Activated T-helper 1 cell treated with Interleukin-2 at 50 U/mL for 16 hours (primary cell): ENCODE measurements around the gene RPS6KA2.
"Not testable (repeated sequence)": the region's sequence is repeated elsewhere in the genome, so short reads cannot be mapped to it uniquely, and the experiment has no call there.

Experiments used
- DNase-seq: peaks from one replicate; pipeline ENCODE4 v3.0.0-alpha.2; 2020; ENCODE audit warnings: low read depth

The RPS6KA2 gene

DNA sequence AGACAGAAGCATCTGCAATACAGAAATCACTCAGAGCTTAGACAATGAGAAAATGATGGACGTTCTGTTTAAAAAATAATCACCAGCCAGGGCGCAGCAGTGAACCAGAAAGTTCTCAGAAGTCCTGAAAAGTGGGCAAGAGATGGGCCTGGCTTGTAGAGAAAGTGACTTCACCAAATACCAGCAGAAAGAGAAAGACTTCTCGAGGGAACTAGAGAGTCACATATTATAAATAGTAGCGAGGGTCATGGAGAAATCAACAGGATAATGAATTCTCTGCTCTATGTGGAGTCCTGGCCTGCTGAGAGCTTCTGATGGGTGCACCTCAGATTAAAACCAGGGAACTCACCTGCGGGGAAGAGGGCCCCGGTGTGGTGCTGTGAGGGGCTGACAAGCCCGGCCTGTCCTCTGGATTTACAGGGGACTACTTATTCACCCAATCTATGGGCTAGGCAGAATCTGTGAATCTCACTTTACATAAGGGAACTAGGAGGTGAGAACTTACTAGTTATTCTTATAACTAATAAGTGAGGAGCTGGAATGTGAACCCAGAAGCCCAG, 35.0 kb downstream of the RPS6KA2 start:
- DNase-seq = no peak

DNA sequence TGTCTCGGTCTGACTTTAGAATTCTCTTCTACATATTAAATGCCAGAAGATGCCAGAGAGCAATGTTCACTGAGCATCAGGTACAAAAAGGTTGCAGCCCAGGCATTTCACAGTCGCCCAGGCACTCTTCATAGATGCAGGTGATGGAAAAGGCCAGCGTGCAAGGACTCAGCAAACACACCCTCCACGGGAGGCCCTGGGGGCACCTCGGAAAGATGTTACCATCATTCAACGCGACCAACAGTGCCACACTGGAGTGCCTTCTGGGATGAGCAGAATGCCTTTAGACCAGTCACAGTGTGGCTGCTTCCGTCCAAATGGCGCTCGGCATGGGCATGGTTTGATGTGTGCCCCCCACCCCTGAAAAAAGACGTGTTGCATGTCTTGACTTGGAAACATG, 36.0 kb downstream of the RPS6KA2 start:
- no peak for DNase-seq

DNA sequence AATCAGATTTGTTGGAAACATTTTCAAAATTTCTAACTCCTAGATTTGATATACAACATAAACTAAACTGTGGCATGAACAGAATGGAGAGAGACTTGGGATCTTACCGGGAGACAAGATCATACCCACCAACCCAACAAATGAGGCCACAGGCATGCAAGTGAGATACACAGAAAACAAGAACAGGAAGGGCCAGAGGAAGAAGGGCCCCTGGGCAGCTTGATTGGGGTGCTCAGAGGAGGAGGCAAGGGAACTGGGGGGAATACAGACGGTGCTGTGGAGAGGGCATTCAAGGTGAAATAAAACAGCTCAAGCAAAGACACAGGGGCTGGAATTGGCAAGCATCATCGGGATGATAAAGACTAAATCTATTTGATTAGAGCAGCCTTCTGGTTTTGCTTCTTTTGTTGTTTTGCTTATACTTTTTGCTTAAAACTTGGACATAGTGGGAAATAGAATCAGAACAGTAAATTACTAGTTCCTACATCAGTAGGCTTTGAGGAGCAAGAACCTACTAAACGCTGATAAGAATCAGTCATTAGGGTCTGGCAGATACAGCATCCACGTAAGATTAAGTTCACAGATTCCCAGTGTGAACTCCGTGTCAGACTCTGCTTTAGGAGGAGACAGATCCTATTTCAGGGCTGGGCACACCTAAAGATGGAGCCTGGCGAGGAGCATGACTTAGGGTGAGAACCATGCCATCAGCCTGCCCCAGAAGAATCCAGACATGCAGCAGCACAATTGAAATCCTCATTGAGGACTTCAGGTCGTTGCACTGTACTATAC, 37.1 kb downstream of the RPS6KA2 start:
- no peak for DNase-seq

DNA sequence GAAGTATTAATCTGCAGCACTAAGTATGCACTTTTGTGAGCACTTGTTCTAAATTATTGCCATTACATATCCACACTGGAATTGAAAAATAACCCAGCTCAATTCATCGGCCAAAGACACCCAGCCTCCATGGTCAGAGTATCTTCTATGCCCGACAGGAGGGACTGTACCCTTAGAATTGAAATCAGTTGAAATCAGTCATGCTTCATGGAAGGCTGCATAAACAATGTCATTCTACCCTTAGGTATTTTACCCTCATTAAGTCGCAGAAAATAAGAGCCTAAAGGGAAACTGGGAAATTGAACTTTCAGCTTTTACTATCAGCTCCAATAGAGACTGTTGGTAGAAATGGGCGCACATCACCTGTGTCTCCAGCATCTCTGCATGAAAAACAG, 37.7 kb downstream of the RPS6KA2 start:
- DNase-seq = no peak

DNA sequence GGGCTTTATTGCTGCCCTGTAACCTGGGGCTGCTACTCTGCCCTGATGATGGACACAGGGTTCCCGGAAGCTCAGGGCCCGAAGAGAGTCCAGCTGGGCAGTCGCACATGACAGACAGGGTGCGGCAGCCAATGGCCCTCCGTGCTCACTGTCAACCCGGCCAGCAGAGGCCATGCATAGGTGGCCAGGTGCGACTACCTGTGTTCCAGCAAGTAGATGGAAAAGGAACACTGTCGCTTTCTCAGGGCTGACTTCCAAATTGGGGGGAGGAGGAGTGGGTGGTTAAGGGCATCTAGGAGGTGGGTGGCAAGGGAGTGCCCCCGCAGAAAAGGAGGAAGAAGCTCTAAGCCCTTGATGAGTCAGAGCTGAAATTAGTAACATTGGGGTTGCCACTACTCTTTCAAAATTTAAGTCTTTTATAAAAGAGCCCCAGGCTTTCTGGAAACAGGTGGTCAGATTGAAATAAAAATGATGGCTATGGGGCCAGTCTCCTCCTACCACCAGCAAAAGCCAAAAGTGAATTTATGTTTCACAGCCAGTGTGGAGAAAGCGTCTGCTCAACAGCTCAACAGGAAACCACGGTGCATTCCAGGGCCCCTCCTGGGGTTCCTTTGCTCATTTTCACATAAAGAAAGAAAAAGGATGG, 38.2 kb downstream of the RPS6KA2 start:
- no peak for DNase-seq

DNA sequence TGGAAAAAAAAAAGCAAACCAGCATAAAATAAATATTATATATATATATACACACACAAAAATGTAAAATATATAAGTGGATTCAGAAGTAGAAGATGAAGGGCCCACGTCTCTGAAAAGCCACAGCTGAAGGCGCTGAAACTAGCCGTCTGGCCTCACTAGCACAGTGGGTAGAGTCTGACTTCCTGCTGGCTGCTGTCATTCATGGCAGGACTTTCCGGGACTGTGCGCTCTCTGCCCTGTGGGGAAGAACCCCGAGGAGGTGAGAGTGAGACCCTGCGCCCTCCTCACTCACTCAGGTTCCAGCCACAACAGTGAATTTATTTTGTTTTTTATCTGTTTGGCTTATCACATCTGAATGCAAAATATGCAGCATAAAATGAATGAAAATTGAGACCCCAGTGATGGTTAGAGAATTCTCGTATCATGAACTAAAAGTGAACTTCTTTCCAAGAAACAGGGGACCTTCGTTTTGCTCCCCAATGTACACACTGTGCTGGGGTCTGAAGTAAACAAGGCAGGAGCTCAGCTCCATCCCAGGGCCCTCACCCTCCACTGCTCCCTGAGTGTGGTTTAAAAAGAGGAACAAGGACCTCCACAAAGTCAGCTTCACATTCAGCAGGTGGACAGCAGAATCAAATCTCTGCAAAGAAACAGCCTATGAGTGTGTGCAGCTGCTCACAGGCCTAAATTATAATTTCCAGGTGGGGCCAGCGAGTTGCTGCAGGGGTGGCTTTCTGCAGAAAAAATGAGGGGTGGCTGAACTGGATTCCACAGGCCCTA, 39.2 kb downstream of the RPS6KA2 start:
- no peak for DNase-seq

DNA sequence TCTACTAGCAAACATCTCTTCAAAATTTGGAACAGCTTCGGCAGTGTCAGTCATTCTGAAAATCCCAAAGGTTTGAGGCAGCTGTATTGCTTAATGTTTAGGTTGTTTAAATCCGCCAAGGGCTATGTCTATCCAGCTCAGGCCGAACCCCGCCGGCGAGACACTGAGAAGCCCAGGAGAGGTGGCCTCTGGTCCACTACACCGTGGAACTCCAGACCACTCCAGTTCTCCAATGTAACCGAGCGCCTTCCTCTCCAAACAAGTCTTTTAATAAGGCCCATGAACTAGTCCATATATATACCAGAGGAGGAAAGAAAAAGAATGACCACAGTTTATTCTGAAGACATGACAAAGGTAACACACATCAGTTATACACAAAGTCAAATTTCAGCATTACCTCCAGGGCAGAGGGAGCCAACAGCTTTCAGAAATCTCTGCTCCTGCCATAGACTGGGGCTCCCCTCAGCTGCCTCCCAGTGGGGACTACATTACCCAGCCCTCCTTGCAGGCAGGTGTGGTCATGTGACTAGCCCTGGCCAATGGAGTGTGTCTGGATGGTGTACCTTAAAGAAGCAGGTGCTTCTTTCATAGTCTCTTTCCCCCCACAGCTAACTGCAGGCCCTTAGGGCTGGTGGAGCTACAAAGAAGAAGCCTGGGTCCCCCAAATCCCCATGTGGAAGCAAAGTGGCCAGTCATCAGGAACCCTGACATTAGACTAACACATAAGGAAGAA, 40.5 kb downstream of the RPS6KA2 start, which contains the start of gene RAMACL:
RAMACL (minus strand) TSS at position 255 of the 733 bp plus-strand sequence; CDS start at position 54, 201 bp downstream.
- no peak for DNase-seq

DNA sequence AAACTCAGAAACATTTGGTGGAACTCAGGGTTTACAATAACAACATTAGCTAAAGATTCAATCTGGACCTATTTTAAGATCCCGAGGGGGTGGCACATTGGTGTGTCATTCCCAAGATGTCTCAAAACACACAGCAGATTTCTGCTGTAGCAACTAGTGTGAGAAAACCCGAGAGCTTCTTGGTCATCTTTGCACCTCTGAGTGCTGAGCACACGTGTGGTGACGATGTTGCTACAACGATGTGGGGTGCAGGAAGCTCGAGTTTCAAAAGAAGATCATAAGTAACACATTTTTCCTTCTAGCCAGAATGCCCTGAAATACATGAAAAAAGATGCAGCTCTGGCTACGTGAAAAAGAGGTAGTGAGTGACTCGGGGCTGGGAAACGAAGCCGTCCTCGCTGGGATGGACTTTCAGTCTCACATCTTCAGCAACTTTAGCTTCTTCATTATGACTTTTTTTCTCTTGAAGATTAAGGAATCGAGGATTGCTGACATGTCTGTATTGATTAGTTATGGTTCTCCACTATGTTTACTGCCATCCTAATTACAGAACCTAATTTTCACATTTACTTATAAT, 42.1 kb downstream of the RPS6KA2 start:
- no peak for DNase-seq

DNA sequence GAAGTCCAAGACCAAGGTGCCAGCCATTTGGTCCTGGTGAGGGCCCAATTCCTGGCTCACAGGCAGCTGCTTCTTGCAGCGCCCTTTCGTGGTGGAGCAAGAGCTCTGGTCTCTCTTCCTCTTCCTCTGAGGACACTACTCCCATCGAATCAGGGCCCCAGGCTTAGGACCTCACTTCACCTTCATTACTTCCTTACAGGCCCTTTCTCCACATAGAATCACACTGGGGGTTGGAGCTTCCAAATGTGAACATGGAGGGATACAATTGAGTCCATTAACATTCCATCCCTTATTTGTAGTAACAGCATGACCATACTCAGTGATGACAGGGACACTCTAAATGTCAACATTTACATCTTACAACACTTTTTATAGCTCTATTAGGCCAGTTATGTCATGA, 42.9 kb downstream of the RPS6KA2 start:
- DNase-seq = no peak

DNA sequence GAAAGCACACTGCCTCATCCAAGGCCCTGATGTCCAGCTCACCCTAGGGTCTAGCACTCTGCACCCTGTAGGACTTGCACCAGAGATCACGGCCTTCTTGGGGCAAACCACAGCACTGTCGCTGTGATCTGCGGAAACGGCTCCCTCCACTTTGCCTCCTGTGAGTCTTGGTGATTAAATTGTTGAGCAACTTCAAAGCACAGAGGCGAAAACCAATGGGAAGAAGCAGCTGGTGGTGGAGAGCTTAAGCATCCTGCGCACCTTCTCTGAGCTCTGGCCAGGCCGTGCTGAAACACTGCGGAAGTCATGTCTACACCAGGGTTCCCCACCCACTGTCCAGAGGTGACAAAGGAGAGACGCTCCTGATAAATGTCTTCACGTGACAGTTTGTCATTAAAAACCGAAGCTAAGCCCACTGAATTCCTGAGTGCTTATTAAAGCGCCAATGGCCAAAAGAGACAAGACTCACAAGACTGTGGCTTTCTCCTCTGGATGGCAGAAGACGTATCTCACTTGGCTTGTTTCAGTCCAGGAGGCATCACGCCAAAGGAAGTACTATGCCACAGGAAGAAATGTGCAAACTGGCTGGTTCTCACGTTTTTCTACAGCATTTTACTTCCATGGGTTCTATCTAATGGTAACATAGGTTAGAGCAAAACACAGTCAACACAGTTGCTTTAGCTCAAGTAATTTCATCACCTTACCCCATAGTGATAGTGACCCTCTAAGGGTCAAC, 43.7 kb downstream of the RPS6KA2 start:
- no peak for DNase-seq

DNA sequence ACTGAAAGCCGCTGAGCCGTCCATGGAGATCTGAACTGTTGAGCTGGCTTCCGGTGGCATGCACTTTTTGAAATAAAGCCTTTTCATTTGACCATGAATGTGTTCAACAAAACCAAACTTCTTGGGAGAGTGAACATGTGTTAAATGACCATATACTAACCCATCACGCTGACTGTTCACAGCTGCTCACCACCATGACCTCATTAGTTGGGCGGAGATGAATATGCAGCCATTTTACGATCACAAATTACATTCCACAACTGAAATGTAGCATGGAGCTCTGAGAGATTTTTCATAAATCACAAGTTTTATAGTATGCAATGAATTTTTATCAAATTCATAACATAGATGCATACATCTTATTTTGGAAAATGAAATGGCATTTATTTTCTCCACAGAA, 44.8 kb downstream of the RPS6KA2 start:
- DNase-seq = no peak

DNA sequence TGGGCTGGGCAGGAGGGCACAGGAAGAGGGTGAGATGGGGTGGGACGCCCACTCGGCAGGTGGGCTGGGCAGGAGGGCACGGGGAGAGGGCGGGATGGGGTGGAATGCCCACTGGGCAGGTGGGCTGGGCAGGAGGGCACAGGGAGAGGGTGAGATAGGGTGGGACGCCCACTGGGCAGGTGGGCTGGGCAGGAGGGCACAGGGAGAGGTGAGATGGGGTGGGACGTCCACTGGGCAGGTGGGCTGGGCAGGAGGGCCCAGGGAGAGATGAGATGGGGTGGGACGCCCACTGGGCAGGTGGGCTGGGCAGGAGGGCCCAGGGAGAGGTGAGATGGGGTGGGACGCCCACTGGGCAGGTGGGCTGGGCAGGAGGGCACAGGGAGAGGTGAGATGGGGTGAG, 45.2 kb downstream of the RPS6KA2 start:
- DNase-seq = not testable (repeated sequence)

DNA sequence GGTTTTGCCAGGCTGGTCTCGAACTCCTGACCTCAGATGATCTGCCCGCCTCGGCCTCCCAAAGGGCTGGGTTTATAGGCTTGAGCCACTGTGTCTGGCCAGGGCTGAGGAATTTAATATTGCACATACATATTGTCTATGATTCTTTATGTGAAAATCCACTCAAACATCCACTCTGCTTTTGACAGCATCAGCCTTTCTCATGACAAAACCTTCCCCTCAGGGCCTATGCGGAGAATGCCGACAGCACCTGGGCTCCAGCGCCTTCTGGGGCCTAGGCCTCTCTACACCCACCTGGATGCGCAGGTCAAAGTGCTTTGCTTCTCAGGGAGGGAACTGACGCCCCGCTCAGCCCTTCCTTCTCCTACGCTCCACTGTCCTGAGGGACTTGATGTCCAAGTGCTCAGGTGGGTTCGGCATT, 46.0 kb downstream of the RPS6KA2 start:
- DNase-seq = no peak

DNA sequence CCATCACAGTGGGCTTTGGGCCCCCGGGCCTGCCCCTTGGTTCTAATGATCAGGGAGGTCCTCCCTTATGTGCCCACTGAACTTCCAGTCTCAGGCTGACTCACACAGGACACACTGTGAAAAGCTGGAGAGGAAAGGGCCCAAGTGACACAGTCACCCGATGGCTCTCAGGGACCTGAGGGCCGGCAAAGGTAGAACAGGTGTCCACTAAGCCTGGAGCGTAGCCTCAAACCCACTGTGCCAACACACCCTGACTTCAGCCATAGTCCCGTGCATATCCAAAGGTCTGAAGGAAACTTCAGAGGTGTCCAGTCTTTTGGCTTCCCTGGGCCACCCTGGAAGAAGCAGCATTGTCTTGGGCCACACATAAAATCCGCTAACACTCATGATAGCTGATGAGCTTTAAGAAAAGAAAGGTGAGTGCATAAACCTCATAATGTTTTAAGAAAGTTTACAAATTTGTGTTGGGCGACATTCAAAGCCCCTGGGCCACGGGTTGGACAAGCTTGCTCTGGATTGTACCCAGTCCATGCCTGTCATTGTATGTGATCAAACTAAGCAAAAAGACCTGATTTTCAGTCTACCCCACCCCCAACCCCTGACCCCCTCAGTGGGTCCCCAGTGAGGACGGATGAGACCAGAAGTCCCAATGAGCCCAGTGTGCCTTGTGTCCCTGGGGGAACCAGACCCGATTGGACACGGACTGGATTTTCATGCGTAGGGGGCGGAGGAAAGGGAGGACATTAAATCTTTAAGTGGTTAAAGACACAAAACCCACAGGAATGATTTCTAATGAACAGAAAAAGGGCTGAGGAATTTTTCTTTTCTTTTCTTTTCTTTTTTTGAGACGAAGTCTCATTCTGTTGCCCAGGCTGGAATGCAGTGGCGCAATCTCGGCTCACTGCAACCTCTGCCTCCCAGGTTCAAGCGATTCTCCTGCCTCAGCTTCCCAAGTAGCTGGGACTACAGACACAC, 46.7 kb downstream of the RPS6KA2 start:
- no peak for DNase-seq

DNA sequence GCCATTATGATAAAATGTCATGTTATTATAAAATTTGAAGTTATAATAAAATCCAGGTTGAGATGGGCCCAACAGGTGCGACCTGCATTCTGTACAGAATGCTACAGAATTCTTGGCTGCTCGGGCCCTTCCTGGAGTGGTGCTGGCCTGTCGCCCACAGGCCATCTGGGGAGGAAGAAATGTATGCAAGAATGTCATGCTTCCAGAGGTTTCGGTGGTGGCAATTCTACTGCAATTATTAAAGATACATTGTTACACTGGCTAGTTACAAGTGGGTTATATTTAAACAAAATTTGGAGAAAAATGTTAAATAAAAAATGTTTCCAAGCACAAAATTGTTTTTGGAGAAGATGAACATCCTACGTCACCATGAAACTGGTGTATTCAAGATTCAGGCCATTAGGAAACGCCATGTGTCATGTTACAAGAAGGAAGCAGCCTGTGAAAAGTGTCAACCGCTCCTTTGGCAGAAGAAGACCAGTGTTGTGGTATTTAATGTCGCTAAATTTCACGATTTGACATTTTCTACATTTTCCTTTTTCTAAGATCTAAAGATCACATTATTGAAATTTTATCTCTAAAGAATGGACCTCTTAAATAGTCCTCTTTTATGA, 47.7 kb downstream of the RPS6KA2 start:
- no peak for DNase-seq

DNA sequence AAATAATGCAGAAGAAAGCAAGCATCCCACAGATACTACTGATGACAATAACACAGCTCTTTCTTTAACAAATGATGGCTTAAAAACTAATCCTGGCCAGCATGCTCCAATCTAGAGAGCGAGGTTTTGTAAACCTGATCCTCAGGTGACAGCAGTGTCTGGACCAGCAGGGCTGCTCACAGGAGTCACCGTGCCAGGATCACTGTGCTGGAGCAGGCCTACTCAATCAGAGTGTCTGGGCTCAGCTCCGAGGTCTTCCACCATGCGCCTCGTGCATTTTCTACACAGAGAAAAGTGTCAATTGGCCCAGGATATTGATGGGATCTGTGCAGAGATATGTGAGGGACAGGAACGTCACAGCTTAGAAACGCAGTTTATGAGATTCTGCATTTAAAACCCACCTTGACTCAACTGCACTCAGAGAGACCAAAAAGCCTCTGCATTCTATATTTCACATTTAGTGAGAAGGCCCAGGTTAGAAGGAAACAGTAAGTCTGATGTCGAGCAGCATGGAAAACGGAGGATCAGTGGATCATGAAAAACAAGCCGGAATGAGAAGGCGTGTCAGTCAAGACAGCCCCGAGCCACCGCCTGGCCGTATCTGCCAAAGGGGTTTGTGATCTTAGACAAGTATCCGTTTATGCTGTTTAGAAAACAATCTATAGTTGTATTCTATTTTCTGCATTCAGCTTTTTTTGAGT, 48.4 kb downstream of the RPS6KA2 start:
- DNase-seq = no peak

DNA sequence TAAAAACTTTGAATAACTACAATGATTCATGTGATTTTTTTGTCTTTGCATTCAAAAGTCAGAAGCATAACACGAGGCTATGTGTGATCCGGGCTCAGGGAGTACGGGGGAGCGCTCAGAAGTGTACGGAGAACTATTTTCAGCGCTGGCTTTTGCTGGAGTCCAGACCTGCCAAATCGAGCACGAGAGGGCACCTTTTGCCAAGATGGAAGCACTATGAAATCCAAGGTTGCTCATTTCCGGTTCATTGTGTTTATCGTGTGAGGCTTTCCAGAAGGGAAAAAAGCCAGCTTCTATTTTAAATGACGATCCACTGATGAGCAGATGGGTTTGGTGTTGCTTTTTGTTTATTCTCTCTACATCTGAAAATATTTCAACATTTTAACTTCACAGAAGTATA, 51.8 kb downstream of the RPS6KA2 start:
- DNase-seq = no peak

DNA sequence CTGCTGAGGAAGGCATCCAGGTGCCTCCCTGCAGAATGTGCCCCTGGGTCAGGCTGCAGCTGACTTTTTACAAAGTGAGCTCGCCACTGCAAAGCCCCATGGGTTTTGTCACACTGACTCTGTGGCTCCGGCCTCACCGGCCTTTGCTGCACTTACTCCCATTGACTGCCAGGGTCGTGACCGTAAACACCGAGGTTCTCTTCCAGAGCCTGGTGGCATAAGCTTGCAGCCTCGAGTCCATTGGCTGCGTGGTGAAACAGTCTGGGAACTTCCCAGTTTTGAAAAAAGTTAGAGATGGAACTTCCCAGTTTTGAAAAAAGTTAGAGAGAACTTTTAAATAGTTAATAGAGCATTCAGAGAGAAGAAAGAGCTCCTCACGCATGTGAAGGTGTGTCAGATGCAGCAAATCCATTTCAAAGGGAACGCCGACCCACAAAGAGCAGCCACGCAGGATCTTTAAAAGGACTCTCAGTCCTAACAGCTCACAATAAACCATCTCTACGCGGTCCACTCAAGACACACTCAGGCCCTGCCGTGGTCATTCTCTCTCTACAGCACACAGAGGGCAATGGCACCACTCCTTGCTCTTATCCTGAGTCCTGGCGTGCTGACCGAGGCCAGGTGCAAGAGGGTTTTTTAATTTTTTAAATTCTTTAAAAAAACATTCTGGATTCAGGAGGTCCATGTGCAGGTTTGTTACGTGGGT, 53.4 kb downstream of the RPS6KA2 start:
- DNase-seq = no peak
